Endothelial cell of umbilical vein (primary cell): Measurements from ENCODE around the gene RORC. TPM values are rescaled to one million over a fixed set of nuclear protein-coding genes. Genes with fewer than 3 reads are reported as not detected.

Source experiments
- BruUV-seq: library from RNA; stranded (reverse); fragments of 400-500 nt; replicated peaks from 2 replicates; lab custom pipeline; 2021; lab: Mats Ljungman, UMichigan
- CTCF ChIA-PET: fragments of 300-600, 350-600 bp; sonication (Branson Sonifier 250); formaldehyde crosslinking; loops from one replicate; lab custom pipeline; 2021; ENCODE audit warnings: antibody characterized with exemption, inconsistent platforms; lab: Charles Lee
- POLR2A ChIA-PET: fragments of 300-600, 350-600 bp; sonication (Branson Sonifier 250); formaldehyde crosslinking; loops from one replicate; lab custom pipeline; 2021; ENCODE audit warnings: antibody characterized with exemption, inconsistent platforms; lab: Charles Lee
- DNase-seq: peaks from one replicate; pipeline ENCODE4 v3.0.0-alpha.2; 2011; ENCODE audit warnings: low read depth, low spot score
- FAIRE-seq: peaks from 2 replicates; lab custom pipeline; 2011; peaks lifted over from hg19 to GRCh38; lab: Jason Lieb, UNC
- H2AFZ ChIP-seq: 2 replicates; pipeline ENCODE4 v1.6.0; 2012; ENCODE audit warnings: low read depth, low read length, control low read depth, inconsistent platforms
- H3K27ac ChIP-seq: 2 replicates; pipeline ENCODE4 v1.5.1; 2011; ENCODE audit warnings: low read depth, mild to moderate bottlenecking, control low read depth, low read length, moderate library complexity; ENCODE audit not compliant: insufficient read depth
- H3K27me3 ChIP-seq, 2 experiments: 2 replicates each; pipeline versions ENCODE4 v1.6.0 to v1.6.1; 2011; ENCODE audit warnings: low read length in 2 of 2, mixed read lengths in 1 of 2; ENCODE audit not compliant: control insufficient read depth in 2 of 2, insufficient read depth in 2 of 2
- H3K36me3 ChIP-seq, 2 experiments: 2 replicates in 1 of 2; 3 replicates in 1 of 2; pipeline ENCODE4 v1.5.1; 2011; ENCODE audit warnings: low read length in 2 of 2, mild to moderate bottlenecking in 1 of 2, moderate library complexity in 1 of 2; ENCODE audit not compliant: control insufficient read depth in 2 of 2, insufficient read depth in 2 of 2; ENCODE audit errors: extremely low read depth in 1 of 2
- H3K4me1 ChIP-seq: 3 replicates; pipeline ENCODE4 v1.5.1; 2011; ENCODE audit warnings: mild to moderate bottlenecking, low read length; ENCODE audit not compliant: control insufficient read depth, insufficient read depth; ENCODE audit errors: extremely low read depth
- H3K4me2 ChIP-seq: 2 replicates; pipeline ENCODE4 v1.6.1; 2011; ENCODE audit warnings: low read length, control low read depth, mixed read lengths; ENCODE audit not compliant: insufficient read depth
- H3K4me3 ChIP-seq, 3 experiments: fragments of 200-600 bp in 1 of 3; sonication (generic), shearing (Covaris generic) in 1 of 3; replicated peaks in 1 of 3; 2 replicates each; pipeline ENCODE4 v1.5.1; 2011 to 2016; ENCODE audit warnings: control low read depth in 3 of 3, low read length in 3 of 3, mild to moderate bottlenecking in 2 of 3, inconsistent platforms in 1 of 3, low read depth in 1 of 3, moderate library complexity in 1 of 3; ENCODE audit not compliant: insufficient read depth in 1 of 3
- H3K79me2 ChIP-seq: 2 replicates; pipeline ENCODE4 v1.6.0; 2012; ENCODE audit warnings: low read length, inconsistent platforms; ENCODE audit not compliant: control insufficient read depth, insufficient read depth
- H3K9ac ChIP-seq: replicated peaks from 2 replicates; pipeline ENCODE3; 2011; ENCODE audit warnings: low read length, control low read depth; ENCODE audit not compliant: insufficient read depth; ENCODE audit errors: extremely low read depth
- H3K9me1 ChIP-seq: replicated peaks from 3 replicates; pipeline ENCODE4 v1.6.0; 2011; ENCODE audit warnings: mild to moderate bottlenecking, low read length; ENCODE audit not compliant: control insufficient read depth, insufficient read depth; ENCODE audit errors: extremely low read depth
- H3K9me3 ChIP-seq: replicated peaks from 2 replicates; pipeline ENCODE4 v1.5.1; 2012; ENCODE audit warnings: low read length, inconsistent platforms; ENCODE audit not compliant: control insufficient read depth, insufficient read depth
- H4K20me1 ChIP-seq: replicated peaks from 2 replicates; pipeline ENCODE3; 2011; ENCODE audit warnings: mild to moderate bottlenecking, low read length; ENCODE audit not compliant: control insufficient read depth, insufficient read depth; ENCODE audit errors: extremely low read depth
- CTCF ChIP-seq, 2 donors: IDR thresholded peaks; 1 replicate in 1 of 2; 2 replicates in 1 of 2; pipeline ENCODE4 v1.5.1; 2011; ENCODE audit warnings: low read length in 2 of 2, mild to moderate bottlenecking in 2 of 2, moderate library complexity in 2 of 2, control low read depth in 1 of 2, inconsistent platforms in 1 of 2, low read depth in 1 of 2; ENCODE audit not compliant: insufficient read depth in 1 of 2; ENCODE audit errors: extremely low read depth in 1 of 2
- EZH2 ChIP-seq: IDR thresholded peaks from 2 replicates; pipeline ENCODE4 v1.6.1; 2012; ENCODE audit warnings: borderline replicate concordance, low read depth, mild to moderate bottlenecking, moderate library complexity, low read length, inconsistent platforms; ENCODE audit not compliant: severe bottlenecking
- FOS ChIP-seq: IDR thresholded peaks from 2 replicates; pipeline ENCODE4 v1.6.1; 2011; ENCODE audit warnings: mild to moderate bottlenecking, low read length, moderate library complexity, borderline replicate concordance; ENCODE audit not compliant: insufficient read depth
- GATA2 ChIP-seq: IDR thresholded peaks from 2 replicates; pipeline ENCODE4 v1.7.0; 2011; ENCODE audit warnings: low read depth, mild to moderate bottlenecking, moderate library complexity, mixed read lengths, low read length; ENCODE audit not compliant: insufficient read length, insufficient read depth
- JUN ChIP-seq: IDR thresholded peaks from 2 replicates; pipeline ENCODE4 v1.6.1; 2011; ENCODE audit warnings: borderline replicate concordance, low read depth; ENCODE audit not compliant: insufficient read length, insufficient read depth
- MAX ChIP-seq: IDR thresholded peaks from 2 replicates; pipeline ENCODE4 v1.6.1; 2011; ENCODE audit not compliant: insufficient read depth, insufficient read length
- MYC ChIP-seq: IDR thresholded peaks from one replicate; pipeline ENCODE4 v1.6.1; 2011; ENCODE audit warnings: mild to moderate bottlenecking, low read depth, low read length
- POLR2A ChIP-seq: IDR thresholded peaks from 2 replicates; pipeline ENCODE4 v1.6.1; 2012; ENCODE audit warnings: low read depth, mild to moderate bottlenecking, control low read depth, low read length
- POLR2AphosphoS5 ChIP-seq: IDR thresholded peaks from 2 replicates; pipeline ENCODE4 v1.6.1; 2012; ENCODE audit warnings: low read depth, mild to moderate bottlenecking, control low read depth, low read length, moderate library complexity; ENCODE audit not compliant: insufficient read depth
- dilution Hi-C: fragments of 300-500 bp; cut with MboI; formaldehyde crosslinking; loops from one replicate; pipeline ENCODE4 v1.15.0; 2019; ENCODE audit warnings: low sequenced_read_pairs; ENCODE audit not compliant: extremely low pct_ligation_motif_present
- intact Hi-C: fragments of 100-400 bp; cut with micrococcal nuclease; formaldehyde crosslinking; loops from one replicate; pipeline ENCODE4 v1.10.0; 2022
- polyA plus RNA-seq, 4 experiments: library from polyadenylated mRNA; depleted of rRNA in 3 of 4; stranded (reverse) in 3 of 4; unstranded in 1 of 4; fragments of >200 nt; gene quantifications; 2 replicates each; pipeline versions ENCODE4 v1.2.1 to v1.2.3, GENCODE V29; 2011 to 2012; ENCODE audit warnings: missing spikeins in 1 of 4
- total RNA-seq: library from RNA; stranded (reverse); gene quantifications from 2 replicates; pipeline ENCODE4 v1.2.3, GENCODE V29; 2021

The RORC gene
- total and polyA plus RNA-seq, 2 donors (not counting 3 experiments of a cell fraction or from before 2014, with no cell fraction given) = not detected

- Histone ChIP-seq H3K36me3 (no peaks in the 10 kb centered on the region), H3K27me3 (peaks cover 17 to 23% of the 10 kb centered on the region in 2 experiments), H3K9me3 (no peaks in the 10 kb centered on the region), H2AFZ (no peak within 1 kb of the TSS), H3K9me1 (no peaks in the 10 kb centered on the region), H3K79me2 (no peaks in the 10 kb centered on the region), H3K4me1 (no peaks in the 10 kb centered on the region), H3K4me2 (no peak within 1 kb of the TSS), H4K20me1 (no peaks in the 10 kb centered on the region), H3K9ac (no peak within 1 kb of the TSS), H3K27ac (no peak within 1 kb of the TSS), H3K4me3 (no peak within 1 kb of the TSS)
- no peak for TF ChIP-seq POLR2AphosphoS5
- no peak for TF ChIP-seq GATA2
- no peak for TF ChIP-seq FOS
- TF ChIP-seq MAX = no peak
- no peak for TF ChIP-seq EZH2
- TF ChIP-seq CTCF (IDR thresholded peaks at IDR 0.05; ENCODE audit: extremely low read depth in 1 of 2, insufficient read depth in 1 of 2, low read depth in 1 of 2, low read length in 2 of 2) = no peak
- TF ChIP-seq JUN = no peak
- TF ChIP-seq POLR2A = no peak
- TF ChIP-seq MYC = no peak
- dilution Hi-C loops (no loop called here), intact Hi-C loops (no loop called here)
- FAIRE-seq (no peak), DNase-seq (no peak)
- BruUV-seq = no TSS peak
- ChIA-PET CTCF (interaction anchor here (2.4 kb wide), 1 partner anchor 31 kb away, joined by 8 read pairs; no protein-coding TSS in a partner anchor), POLR2A (no interaction called here)
Measured at GRCh38 chr1:151805066-151805820, 26.4 kb downstream of the RORC start, which contains the start of gene LINGO4. Gene LINGO4 (minus strand): TSS chr1:151805419. CDS start chr1:151802704, 2,715 bp downstream.
